Measurements from ENCODE around the gene EFNB1. TPM values are rescaled to one million over a fixed set of nuclear protein-coding genes. Genes with fewer than 3 reads are reported as not detected.

EFNB1 gene
- total and polyA plus RNA-seq, 2 of the 4 experiments (the other 2 are of a cell fraction), result 17.9 to 26.8 TPM

DNA sequence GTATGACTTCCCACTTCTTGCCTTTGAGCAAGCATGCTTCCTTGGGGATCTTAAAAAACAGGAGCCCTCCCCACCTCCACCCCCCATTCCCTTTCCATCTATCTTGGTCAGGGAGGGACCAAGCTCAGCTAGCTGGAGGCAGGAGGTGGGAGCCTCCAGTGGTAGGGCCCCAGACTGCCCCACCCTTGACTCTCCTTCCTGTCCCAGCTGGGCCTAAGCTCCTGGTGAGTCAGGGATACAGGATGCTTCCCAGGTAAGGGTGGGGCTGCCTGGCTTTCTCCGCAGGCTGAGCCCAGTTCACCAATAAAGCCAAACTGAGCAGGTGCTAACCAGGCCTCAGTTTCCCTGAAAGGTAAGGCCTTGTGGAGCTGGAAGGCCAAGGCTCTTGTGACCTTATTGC lies 15.2 kb downstream of the EFNB1 start:
- Histone ChIP-seq H2BK15ac (ENCODE audit: low read depth, low read length) (no peak overlapping the region), H3K4me3 (ENCODE audit: insufficient read depth, low read depth, low read length) (no peak overlapping the region), H4K8ac (ENCODE audit: low read depth in 2 of 2, low read length in 2 of 2) (no peak overlapping the region), H3K9me1 (ENCODE audit: insufficient read depth, low read length) (no peaks in the 10 kb centered on the region), H3K4me1 (ENCODE audit: control insufficient read depth, insufficient read depth, low read length) (peaks cover 8% of the 10 kb centered on the region; the same call in 1 of the 2 replicates), H3K14ac (replicated peaks; ENCODE audit: low read depth, low read length) (no peak overlapping the region), H3K36me3 (ENCODE audit: control insufficient read depth, insufficient read depth, low read length) (peaks cover 22% of the 10 kb centered on the region; the same call in 1 of the 2 replicates), H3K4ac (ENCODE audit: low read depth, low read length) (no peak overlapping the region), H3K9me3 (ENCODE audit: control insufficient read depth, insufficient read depth, low read length) (no peaks in the 10 kb centered on the region), H3K79me1 (ENCODE audit: low read depth in 1 of 2, low read length in 2 of 2) (no peaks in the 10 kb centered on the region), H2BK5ac (ENCODE audit: low read depth, low read length, poor library complexity, severe bottlenecking) (no peak overlapping the region), H3K18ac (ENCODE audit: low read depth, low read length) (no peak overlapping the region), H3K9ac (ENCODE audit: low read depth, low read length) (no peak overlapping the region), H2AK5ac (ENCODE audit: low read depth, low read length) (no peak overlapping the region), H3K27ac (ENCODE audit: insufficient read depth, low read length) (no peak overlapping the region), H2AK9ac (replicated peaks; ENCODE audit: low read depth, low read length, poor library complexity) (no peak overlapping the region), H2BK120ac (ENCODE audit: low read depth, low read length) (no peak overlapping the region), H3K23ac (ENCODE audit: low read depth, low read length) (no peak overlapping the region), H3K56ac (ENCODE audit: extremely low read depth, insufficient read depth, low read length) (no peak overlapping the region), H4K5ac (ENCODE audit: low read depth, low read length) (no peak overlapping the region), H3K4me2 (ENCODE audit: low read depth, low read length) (no peak overlapping the region), H4K91ac (ENCODE audit: insufficient read depth, low read depth, low read length) (no peak overlapping the region), H2AFZ (replicated peaks; ENCODE audit: low read length, poor library complexity) (no peak overlapping the region), H4K20me1 (ENCODE audit: insufficient read depth, low read length) (peaks cover 5% of the 10 kb centered on the region), H3K27me3 (ENCODE audit: control insufficient read depth, insufficient read depth, low read length) (peaks cover 2% of the 10 kb centered on the region; the same call in 1 of the 2 replicates), H2BK20ac (ENCODE audit: low read depth, low read length) (no peak overlapping the region)
- no peak for DNase-seq
- ChIA-PET CTCF (no interaction called here), POLR2A (ENCODE audit: unreplicated experiment) (no interaction called here)
- in situ Hi-C loops (cut with MboI; ENCODE audit: low sequenced_read_pairs) (loop anchor here (25.0 kb wide), 1 partner anchor 193 kb away; no protein-coding TSS in a partner anchor), dilution Hi-C loops (cut with HindIII; ENCODE audit: low sequenced_read_pairs, unreplicated experiment) (no loop called here), intact Hi-C loops (cut with micrococcal nuclease) (no loop called here)
- TF ChIP-seq SMC3 (IDR thresholded peaks at IDR 0.05; ENCODE audit: low read depth, low read length) (no peak), FOS (IDR thresholded peaks at IDR 0.05; ENCODE audit: low read depth, low read length) (no peak), POLR2A (IDR thresholded peaks at IDR 0.05; ENCODE audit: low read depth, low read length) (no peak)
- BruUV-seq (replicated peaks), result no TSS peak
- no peak for ATAC-seq (ENCODE audit: low read depth)
- 100% methylated on average over 1 of the region's 1 CpG; no CpG with 5 or more reads in 1 of the 2 experiments for WGBS, 2 experiments (ENCODE audit: extremely low coverage in 2 of 2, insufficient read length in 1 of 2)
